GM19238 (cell line): ENCODE results near the gene CTBS.

Experiments used
- DNase-seq: peaks from one replicate; pipeline ENCODE4 v3.0.0; 2011; ENCODE audit warnings: low spot score; ENCODE audit not compliant: insufficient read length

The CTBS gene

GRCh38 chr1:84506729-84507453 is 67.3 kb downstream of the CTBS start:
- no peak for DNase-seq

- peak; percentile 83 for DNase-seq
These were observed 68.1 kb downstream of the CTBS start, which contains the start of the genes GNG5 and SPATA1 for GRCh38 chr1:84506002-84506728. Gene GNG5 (minus strand): TSS chr1:84506581. CDS start chr1:84506091, 490 bp downstream. Gene SPATA1 (plus strand): TSS chr1:84506386. CDS start chr1:84516360, 9,974 bp downstream.

- DNase-seq, result peak; percentile 37
These were observed 68.7 kb downstream of the CTBS start for GRCh38 chr1:84505493-84506001.

GRCh38 chr1:84504580-84505492 is 69.4 kb downstream of the CTBS start:
- no peak for DNase-seq

GRCh38 chr1:84502927-84503326 is 71.3 kb downstream of the CTBS start:
- DNase-seq, result no peak
